Retina (tissue), 1 donor: ENCODE data around the gene AHSG.

Experiments used
- DNase-seq: peaks from one replicate; pipeline ENCODE4 v3.0.0-alpha.2; 2016

AHSG gene

GRCh38 chr3:186593862-186594261, 19.0 kb upstream of the AHSG start:
- DNase-seq = no peak

DNA sequence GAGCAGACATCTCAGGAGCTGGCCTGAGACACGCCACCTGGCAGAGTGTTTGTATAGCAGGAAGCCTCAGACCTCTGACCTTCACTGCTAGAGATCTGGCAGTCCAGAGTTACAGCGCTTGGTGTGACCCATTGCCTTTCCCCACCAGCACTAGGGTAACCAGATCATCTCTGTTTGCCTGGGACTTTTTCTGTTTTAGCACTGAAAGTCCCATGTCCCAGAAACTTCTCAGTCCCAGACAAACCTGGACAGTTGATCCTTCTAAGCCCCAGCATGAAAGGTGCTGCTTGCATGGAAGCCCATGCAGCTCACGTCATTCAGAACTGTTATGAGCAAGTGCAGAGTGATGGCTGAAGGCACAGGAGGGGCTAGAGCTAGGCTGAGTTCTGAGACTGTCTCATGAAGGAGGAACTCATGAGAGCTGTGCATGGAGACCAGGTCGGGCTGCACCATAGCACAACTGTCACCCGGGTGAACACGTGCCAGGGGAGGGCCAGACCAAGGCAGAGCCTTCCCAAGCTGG, 18.2 kb upstream of the AHSG start:
- DNase-seq = no peak

- no peak for DNase-seq
Measured at GRCh38 chr3:186596568-186597287, 16.1 kb upstream of the AHSG start.

GRCh38 chr3:186598108-186598784, 14.6 kb upstream of the AHSG start:
- DNase-seq = no peak

- DNase-seq = no peak
Measured at GRCh38 chr3:186598794-186599141, 14.1 kb upstream of the AHSG start.

GRCh38 chr3:186599142-186599784, 13.6 kb upstream of the AHSG start:
- DNase-seq = no peak

DNA sequence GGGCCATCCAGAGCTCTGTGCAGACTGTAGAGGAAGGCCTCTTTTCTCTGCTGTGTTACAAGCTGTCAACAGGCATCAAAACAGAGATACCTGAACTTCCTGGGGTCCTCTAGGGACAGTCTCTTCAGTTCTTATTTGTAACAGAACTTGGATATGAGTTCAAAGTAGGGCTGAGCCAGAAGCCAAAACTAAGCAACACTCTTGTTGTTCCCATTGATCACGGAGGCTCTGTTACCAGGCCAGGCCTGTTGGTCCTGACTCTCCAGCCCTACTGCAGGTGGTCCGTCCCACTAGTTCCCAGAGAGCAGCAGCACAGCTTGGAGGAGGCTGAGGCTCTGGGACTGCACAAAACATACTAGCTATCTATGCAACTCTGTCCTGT, 13.1 kb upstream of the AHSG start:
- no peak for DNase-seq

- no peak for DNase-seq
Measured at GRCh38 chr3:186600896-186601295, 12.0 kb upstream of the AHSG start.

DNA sequence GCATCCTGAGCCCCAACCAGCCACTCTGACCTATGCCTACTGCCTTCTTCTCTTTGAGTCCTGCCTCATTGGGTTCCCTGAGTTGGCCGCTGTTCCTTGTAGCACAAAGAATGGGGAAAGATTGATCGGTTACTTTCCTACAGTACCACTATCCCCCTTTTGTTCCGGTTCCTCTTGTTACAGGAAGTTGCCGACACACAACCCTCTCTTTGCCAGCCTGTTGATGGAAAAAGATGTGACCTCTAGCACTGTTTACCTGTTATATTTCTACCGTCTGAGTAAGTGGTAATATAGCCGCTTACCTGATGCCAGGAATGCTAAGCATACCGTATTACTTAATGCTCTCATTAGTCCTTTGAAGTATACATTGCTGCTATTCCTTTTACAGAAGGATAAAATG, 9.7 kb upstream of the AHSG start:
- no peak for DNase-seq

DNA sequence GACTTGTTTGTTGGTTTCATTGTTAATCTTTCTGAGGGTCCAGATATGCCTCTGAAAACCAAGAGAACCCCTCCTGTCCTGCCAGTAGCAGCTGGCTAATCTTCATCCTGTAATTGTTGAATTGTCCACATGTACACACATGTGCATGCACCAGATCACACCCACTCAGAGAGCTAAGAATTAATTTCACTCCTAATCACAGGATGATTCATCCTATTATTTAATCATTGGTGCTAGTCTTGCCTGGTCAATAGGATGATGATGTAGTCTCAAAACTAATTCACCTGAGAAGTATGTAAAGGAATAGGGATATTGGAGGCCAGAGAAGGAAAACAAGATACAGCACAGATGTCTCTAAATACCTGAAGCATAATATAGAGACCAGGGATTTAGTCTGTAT, 7.8 kb upstream of the AHSG start:
- no peak for DNase-seq

- no peak for DNase-seq
Measured at GRCh38 chr3:186605561-186606545, 7.0 kb upstream of the AHSG start.

DNA sequence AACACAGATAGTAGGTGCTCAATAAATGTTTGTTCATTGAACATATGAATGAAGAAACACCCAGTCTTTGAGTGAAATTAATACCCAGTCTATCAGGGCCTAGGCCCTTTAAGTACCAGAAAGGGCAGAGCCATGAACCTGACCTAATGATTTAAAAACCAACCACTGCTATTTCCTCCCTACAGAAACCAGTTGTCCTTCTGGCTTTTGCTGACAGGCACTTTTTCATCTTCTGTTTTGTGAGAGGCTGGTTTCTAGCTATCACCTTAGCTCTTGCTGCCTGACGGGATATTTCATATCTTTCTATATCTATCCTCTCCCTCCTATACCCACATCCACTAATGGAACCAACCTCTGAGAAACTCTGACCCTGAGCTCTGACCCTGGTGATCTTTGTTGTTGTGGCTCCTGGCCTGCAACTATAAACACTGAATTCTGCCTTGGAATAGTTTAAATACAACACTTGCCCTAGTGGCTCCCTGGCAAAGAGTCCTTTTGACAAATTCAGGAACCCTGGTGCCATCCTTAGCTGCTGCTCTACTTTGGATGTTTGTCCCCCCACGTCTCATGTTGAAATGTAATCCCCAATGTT, 4.1 kb upstream of the AHSG start:
- no peak for DNase-seq

DNA sequence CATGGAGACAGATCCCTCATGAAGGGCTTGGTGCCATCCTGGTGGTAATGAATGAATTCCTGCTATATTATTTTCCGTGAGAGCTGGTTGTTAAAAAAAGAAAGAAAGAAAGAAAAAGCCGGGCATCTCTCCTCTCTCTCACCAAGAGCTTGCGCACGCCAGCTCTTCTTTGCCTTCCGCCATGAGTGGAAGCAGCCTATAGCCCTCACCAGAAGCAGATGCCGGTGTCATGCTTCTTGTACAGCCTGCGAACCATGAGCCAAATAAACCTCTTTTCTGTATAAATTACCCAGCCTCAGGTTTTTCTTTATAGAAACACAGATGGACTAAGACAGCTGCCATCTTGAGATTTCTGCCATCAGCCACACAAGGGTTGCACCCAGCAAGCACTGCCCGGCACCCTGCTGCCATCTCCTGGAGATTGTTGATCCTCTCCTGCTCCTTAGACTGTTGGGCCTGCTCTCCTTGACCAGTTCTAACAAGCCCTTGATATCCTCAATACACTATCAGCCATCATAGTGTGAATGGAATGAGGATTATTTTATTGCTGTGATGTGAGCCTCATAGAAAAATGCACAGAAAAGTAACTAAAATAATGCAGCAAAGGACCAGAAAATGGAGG, 3.5 kb upstream of the AHSG start:
- DNase-seq = no peak

DNA sequence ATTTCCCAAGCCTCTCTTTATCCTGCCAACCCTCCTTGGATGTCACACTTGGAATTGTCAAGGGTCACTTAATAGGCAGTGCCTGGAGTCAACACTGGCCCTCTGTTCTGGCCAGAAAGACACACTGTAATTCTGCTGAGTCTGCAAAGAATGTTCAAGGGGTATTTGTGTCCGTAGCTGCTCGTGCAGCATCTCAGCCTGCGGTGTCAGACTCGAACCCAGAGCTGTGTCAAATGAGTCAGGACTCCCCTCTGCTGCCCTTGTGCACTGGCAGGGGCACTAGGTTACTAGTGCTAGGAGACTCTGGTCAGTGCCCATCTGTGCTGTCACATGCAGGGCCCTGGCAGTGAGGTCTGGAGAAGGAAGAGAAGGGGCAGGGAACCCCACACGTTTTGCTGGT, 795 bp upstream of the AHSG start:
- DNase-seq = no peak

DNA sequence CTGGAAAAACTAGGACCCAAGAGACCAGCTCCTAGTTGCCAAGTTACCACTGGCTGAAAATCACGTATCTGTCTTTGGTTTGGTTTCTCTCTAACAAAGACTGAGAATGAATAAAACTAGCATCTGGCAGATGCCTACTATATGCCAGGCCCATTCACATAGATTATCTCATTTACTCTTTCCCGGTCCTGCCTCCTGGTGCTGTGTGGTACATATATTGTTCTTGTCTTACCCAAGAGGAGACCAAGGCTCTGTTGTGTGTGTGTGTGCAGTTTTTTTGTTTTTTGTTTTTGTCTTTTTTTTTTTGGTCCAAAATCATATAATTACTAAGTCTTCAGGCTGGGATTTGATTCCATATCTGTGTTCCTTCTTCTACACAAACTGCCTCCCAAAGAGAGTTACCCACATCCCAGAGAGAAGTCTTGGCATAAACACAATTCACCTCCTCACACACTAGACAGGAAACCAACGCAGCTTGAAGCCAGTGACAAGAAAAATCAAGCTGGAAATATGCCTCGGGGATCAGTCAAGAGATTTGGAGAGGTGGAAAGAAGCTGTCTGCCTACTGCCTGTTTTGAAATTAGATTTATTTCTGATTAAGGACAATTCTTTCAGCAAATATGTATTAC, 891 bp downstream of the AHSG start:
- DNase-seq = no peak

DNA sequence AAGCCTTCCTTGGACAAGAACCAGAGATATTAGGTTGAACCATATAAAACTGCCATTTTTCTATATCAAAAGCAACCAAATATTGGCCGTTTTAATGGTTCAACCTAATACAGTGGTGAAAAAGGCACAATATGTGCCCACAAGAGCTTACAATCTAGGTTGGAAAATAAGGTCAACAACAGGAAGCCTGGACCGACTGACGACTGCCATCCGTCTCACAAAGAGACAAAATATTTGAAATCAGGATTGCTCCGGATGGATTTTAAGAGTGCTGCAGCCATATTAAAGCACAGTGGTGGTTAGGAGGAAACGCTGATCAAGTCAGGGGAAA, 1.4 kb downstream of the AHSG start:
- no peak for DNase-seq

GRCh38 chr3:186614597-186615483, 2.0 kb downstream of the AHSG start:
- DNase-seq = peak; percentile 88

GRCh38 chr3:186616299-186616617, 3.4 kb downstream of the AHSG start:
- DNase-seq = no peak

- peak; percentile 83 for DNase-seq
Measured at GRCh38 chr3:186617036-186617946, 4.4 kb downstream of the AHSG start.
